RWPE1 (cell line): ENCODE results near the gene FAM228B.
"Not testable (repeated sequence)": the region's sequence is repeated elsewhere in the genome, so short reads cannot be mapped to it uniquely, and the experiment has no call there.

Source experiments
- CTCF ChIA-PET: fragments of 350-600 bp; sonication (Branson Sonifier 250); formaldehyde crosslinking; extraction: SDS; loops from one replicate; lab custom pipeline; 2021; lab: Yijun Ruan, JAX
- POLR2A ChIA-PET: fragments of 400-600 bp; formaldehyde crosslinking; extraction: SDS; loops from one replicate; lab custom pipeline; 2020; ENCODE audit warnings: antibody characterized with exemption; ENCODE audit not compliant: low non-redundant PET; lab: Yijun Ruan, JAX
- DNase-seq: peaks from one replicate; pipeline ENCODE4 v3.0.0; 2012; ENCODE audit warnings: low spot score
- H3K27ac ChIP-seq: fragments of 450-650 bp; 2 replicates; pipeline ENCODE4 v1.5.1; 2017
- TF ChIP-seq, protein P1 (sequence below): fragments of 450-650 bp; conservative IDR thresholded peaks from 2 replicates; pipeline ENCODE4 v1.5.1; 2017; ENCODE audit warnings: low read depth, mild to moderate bottlenecking

FAM228B gene

DNA sequence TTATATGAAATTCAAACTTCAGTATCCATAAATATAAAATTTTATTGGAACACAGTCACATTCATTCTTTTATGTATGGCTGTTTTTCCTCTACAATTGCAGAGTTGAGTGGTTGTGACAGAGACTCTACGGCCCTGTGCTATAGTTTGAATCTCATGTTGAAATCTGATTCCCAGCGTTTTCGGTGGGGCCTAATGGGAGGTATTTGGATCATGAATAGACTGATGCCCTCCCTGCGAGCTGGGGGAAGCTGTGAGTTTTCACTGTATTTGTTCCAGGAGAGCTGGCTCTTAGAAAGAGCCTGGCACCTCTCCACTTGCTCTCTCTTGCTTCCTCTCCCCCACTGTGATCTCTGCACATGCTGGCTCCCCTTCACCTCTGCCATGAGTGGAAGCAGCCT is 1.8 kb upstream of the FAM228B start:
- no peak overlapping the region for H3K27ac ChIP-seq
- TF ChIP-seq, protein P1, sequence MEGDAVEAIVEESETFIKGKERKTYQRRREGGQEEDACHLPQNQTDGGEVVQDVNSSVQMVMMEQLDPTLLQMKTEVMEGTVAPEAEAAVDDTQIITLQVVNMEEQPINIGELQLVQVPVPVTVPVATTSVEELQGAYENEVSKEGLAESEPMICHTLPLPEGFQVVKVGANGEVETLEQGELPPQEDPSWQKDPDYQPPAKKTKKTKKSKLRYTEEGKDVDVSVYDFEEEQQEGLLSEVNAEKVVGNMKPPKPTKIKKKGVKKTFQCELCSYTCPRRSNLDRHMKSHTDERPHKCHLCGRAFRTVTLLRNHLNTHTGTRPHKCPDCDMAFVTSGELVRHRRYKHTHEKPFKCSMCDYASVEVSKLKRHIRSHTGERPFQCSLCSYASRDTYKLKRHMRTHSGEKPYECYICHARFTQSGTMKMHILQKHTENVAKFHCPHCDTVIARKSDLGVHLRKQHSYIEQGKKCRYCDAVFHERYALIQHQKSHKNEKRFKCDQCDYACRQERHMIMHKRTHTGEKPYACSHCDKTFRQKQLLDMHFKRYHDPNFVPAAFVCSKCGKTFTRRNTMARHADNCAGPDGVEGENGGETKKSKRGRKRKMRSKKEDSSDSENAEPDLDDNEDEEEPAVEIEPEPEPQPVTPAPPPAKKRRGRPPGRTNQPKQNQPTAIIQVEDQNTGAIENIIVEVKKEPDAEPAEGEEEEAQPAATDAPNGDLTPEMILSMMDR: no peak
- no peak for DNase-seq
- POLR2A ChIA-PET: no interaction called here
- CTCF ChIA-PET: interaction anchor here (0.7 kb wide), 1 partner anchor 297 kb away, joined by 3 read pairs; no protein-coding TSS in a partner anchor

DNA sequence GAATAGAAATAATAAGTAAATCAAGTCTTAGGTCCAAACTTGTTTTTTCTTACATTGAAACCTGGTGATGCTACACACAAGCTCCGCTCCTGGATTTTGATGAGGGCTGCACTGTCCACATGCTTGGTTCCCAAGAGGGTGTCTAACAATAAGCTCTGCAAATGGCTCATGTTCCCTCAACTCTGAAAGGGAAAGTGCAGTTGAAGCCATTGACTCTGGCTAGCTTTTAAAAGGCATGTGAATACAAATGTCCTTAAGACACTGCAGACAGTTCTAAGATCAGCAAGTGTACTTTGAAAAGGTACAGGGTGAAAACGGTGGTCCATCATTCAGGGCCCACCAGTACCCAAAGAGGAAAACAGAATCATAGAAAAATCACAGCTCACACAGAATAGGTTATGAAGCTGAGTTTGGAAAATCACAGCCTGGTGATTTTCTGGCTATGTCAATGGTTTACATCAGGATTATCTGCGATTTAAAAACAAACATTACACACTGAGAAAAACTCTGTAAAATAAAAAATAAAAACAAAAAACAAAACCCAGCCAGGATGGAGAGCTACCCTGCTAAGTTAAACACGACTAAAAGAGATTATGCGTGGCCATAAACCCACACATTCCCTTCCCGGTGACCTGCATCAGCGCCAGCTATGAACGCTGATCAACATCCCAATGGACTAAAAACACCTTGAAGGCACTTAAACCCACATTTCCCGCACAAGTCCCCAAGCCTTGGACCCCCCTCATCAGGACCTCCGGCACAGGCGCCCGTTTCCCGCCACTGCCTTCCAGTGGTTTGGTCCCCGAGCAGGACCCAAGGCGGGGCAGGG is 689 bp upstream of the FAM228B start:
- peak overlapping the region; percentile 72 for H3K27ac ChIP-seq
- POLR2A ChIA-PET: interaction anchor here (0.6 kb wide), 1 partner anchor 194 kb away, joined by 3 read pairs; no protein-coding TSS in a partner anchor
- CTCF ChIA-PET: interaction anchor here (0.6 to 0.7 kb wide), 2 partner anchors 32 to 38 kb away, joined by 4 to 6 read pairs; partner anchors contain the start of gene TP53I3
- TF ChIP-seq, protein P1: no peak
- no peak for DNase-seq

DNA sequence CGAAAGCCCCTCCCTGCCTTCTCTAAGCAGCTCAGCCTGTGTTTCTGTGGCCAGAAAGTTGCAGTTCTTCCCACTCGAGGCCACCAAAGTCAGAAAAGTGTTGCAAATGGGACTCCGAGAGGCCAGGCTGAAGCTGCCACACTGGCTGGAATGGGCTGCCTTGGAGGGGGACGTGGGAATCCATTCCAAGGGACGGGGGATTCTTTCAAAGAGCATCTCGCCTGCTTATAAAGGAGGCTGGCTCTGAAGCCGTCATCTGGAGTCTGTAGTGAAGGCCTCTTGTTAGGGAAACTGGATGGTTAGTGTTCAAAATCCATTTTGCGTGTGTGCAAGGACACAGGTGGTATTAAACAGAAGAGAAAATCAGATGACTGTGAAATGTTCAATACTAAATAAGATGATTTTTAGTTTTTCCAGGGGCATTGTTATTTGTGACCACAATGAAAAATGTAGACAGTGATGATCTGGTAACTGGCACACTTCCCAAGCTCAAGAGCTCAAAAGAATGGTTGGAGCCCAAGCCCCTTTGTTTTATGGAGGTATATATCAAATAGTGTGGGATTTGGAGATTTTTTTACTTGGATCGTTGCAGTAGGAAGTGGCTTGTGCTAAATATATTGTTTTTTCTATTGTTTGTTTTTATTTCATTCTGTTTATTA is 782 bp downstream of the FAM228B start:
- POLR2A ChIA-PET: no interaction called here

DNA sequence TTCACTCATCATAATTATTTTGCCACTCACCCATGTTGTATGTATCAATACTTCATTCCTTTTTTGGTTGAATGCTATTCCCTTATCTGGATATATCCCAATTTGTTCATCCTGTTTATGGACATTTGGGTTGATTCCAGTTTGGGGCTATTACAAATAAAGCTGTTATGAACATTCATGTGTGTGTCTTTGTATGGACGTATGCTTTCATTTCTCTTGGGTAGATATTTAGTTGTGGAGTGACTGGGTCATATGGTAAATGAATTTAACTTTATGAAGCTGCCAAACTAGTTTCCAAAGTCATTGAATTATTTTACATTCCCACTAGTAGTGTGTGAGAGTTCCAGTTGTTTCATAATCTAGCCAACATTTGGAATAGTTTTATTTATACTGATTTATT is 2.7 kb downstream of the FAM228B start:
- no peak for DNase-seq
- CTCF ChIA-PET: interaction anchor here (2.3 kb wide), 1 partner anchor 42 kb away, joined by 10 read pairs; the partner anchor contains the start of gene TP53I3
- H3K27ac ChIP-seq: no peak overlapping the region
- POLR2A ChIA-PET: no interaction called here
- TF ChIP-seq, protein P1: no peak

More for the DNA sequence above, 782 bp downstream of the FAM228B start:
- no peak for DNase-seq
- TF ChIP-seq, protein P1: no peak
- CTCF ChIA-PET: interaction anchor here (1.0 to 2.3 kb wide), 2 partner anchors 19 to 40 kb away, joined by 4 to 10 read pairs; partner anchors contain the start of gene TP53I3
- H3K27ac ChIP-seq: peak overlapping the region; percentile 72

DNA sequence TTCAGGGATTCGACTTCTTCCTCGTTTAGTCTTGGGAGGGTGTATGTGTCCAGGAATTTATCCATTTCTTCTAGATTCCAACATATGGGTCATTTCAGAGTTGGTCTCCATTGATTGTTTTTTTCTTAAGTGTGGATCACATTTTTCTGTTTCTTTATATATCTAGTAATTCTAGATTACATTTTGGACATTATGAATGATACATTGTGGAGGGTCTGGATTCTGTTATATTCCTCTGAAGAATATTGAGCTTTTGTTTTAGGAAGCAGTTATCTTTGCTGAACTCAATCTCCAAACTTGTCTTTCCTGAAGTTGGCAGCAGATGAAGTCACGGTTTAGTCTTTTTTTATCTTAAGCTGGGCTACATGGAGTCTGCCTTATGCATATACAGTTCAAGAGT is 9.3 kb downstream of the FAM228B start:
- no peak for DNase-seq
- H3K27ac ChIP-seq: no peak overlapping the region
- POLR2A ChIA-PET: no interaction called here
- CTCF ChIA-PET: no interaction called here
- TF ChIP-seq, protein P1: no peak

DNA sequence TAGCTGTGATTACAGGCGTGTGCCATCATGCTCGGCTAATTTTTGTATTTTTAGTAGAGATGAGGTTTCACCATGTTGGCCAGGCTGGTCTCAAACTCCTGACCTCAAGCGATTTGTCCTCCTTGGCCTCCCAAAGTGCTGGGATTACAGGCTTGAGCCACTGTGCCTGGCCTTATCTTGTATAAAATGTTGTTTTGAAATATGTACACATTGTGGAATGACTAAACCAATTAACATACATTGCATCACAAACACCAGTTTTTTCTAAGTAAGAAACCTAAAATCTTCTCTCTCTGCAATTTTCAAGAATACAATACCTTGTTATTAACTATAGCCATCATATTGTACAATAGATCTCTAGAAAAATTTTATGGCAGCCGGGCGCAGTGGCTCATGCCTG is 17.0 kb downstream of the FAM228B start:
- DNase-seq, POLR2A ChIA-PET, CTCF ChIA-PET, H3K27ac ChIP-seq: not testable (repeated sequence)

DNA sequence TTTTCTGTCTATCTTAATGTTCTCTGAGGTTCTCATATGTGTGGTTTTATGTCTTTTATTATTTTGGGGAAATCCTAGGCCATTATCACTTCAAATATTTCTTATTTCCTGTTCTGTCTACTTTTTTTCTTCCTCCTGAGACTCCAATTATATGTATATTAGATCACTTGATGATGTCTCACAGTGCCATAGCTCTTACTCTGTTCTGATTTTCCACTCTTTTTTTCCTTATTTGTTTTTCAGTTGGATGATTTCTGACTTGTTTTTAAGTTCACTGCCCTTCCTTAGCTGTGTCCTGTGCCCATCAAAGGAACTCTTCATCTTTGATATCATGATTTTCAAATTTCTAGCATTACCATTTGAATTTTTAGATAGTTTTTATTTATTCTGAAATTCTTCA is 24.1 kb downstream of the FAM228B start:
- no peak overlapping the region for H3K27ac ChIP-seq
- TF ChIP-seq, protein P1: no peak
- DNase-seq: no peak
- ChIA-PET CTCF (no interaction called here), POLR2A (no interaction called here)
